H1 (cell line): ENCODE data around the gene CPO. TPM values are rescaled to one million over a fixed set of nuclear protein-coding genes. Genes with fewer than 3 reads are reported as not detected.

Experiments used
- CTCF ChIA-PET: fragments of 300-600 bp; sonication (Branson Sonifier 250); formaldehyde crosslinking; loops from one replicate; lab custom pipeline; 2021; ENCODE audit not compliant: partially characterized antibody; lab: Charles Lee
- POLR2A ChIA-PET: fragments of 300-600 bp; sonication (Branson Sonifier 250); formaldehyde crosslinking; loops from one replicate; lab custom pipeline; 2021; ENCODE audit warnings: inconsistent platforms; ENCODE audit not compliant: partially characterized antibody; lab: Charles Lee
- DNase-seq, 2 experiments: peaks; one replicate each; pipeline versions ENCODE4 v3.0.0 to v3.0.0-alpha.2; 2010 to 2022; ENCODE audit warnings: low spot score in 2 of 2, low read depth in 1 of 2, mixed read lengths in 1 of 2
- FAIRE-seq: peaks from 2 replicates; lab custom pipeline; 2011; peaks lifted over from hg19 to GRCh38; lab: Jason Lieb, UNC
- H2AFZ ChIP-seq: 2 replicates; pipeline ENCODE4 v1.8.1; 2012; ENCODE audit warnings: low read length, inconsistent platforms
- H2AK5ac ChIP-seq: 2 replicates; pipeline ENCODE4 v1.6.1; 2013; ENCODE audit warnings: low read depth, low read length
- H2BK120ac ChIP-seq: replicated peaks from 2 replicates; pipeline ENCODE3; 2013; ENCODE audit warnings: low read depth, low read length, inconsistent platforms
- H2BK12ac ChIP-seq: 2 replicates; pipeline ENCODE4 v1.6.1; 2013; ENCODE audit warnings: low read depth, low read length
- H2BK15ac ChIP-seq: 2 replicates; pipeline ENCODE4 v1.6.1; 2013; ENCODE audit warnings: low read length
- H2BK20ac ChIP-seq: 2 replicates; pipeline ENCODE4 v1.6.1; 2013; ENCODE audit warnings: low read length
- H2BK5ac ChIP-seq: 2 replicates; pipeline ENCODE4 v1.6.1; 2013; ENCODE audit warnings: low read depth, low read length
- H3K14ac ChIP-seq: 2 replicates; pipeline ENCODE4 v1.6.1; 2013; ENCODE audit warnings: inconsistent platforms; ENCODE audit not compliant: insufficient read length
- H3K18ac ChIP-seq: 2 replicates; pipeline ENCODE4 v1.6.1; 2013; ENCODE audit warnings: low read length; ENCODE audit errors: extremely low read depth
- H3K23ac ChIP-seq: 2 replicates; pipeline ENCODE4 v1.6.1; 2013; ENCODE audit warnings: inconsistent platforms; ENCODE audit not compliant: insufficient read length
- H3K23me2 ChIP-seq: 2 replicates; pipeline ENCODE4 v1.6.1; 2013; ENCODE audit warnings: low read depth, low read length
- H3K27ac ChIP-seq: 2 replicates; pipeline ENCODE4 v1.6.1; 2011; ENCODE audit warnings: low read depth, low read length, inconsistent platforms
- H3K27me3 ChIP-seq, 4 experiments: replicated peaks in 1 of 4; 1 replicate in 1 of 4; 2 replicates in 3 of 4; pipeline versions ENCODE4 v1.6.1 to v1.8.1; 2011 to 2013; ENCODE audit warnings: low read length in 3 of 4, mild to moderate bottlenecking in 3 of 4, inconsistent platforms in 2 of 4, mixed read lengths in 2 of 4, moderate library complexity in 1 of 4; ENCODE audit not compliant: control insufficient read depth in 3 of 4, insufficient read depth in 3 of 4; ENCODE audit errors: extremely low read depth in 1 of 4
- H3K36me3 ChIP-seq, 4 experiments: 2 replicates each; pipeline versions ENCODE4 v1.6.1 to v1.8.1; 2011 to 2013; ENCODE audit warnings: mild to moderate bottlenecking in 4 of 4, low read length in 3 of 4, moderate library complexity in 2 of 4, control low read depth in 1 of 4, inconsistent platforms in 1 of 4; ENCODE audit not compliant: insufficient read depth in 4 of 4, control insufficient read depth in 2 of 4
- H3K4ac ChIP-seq: replicated peaks from 2 replicates; pipeline ENCODE3; 2013; ENCODE audit warnings: low read length, low read depth, mixed read lengths, inconsistent platforms; ENCODE audit not compliant: insufficient read length
- H3K4me1 ChIP-seq, 4 experiments: replicated peaks in 1 of 4; 1 replicate in 1 of 4; 2 replicates in 3 of 4; pipeline versions ENCODE4 v1.6.1 to v1.8.1; 2011 to 2013; ENCODE audit warnings: low read length in 3 of 4, inconsistent platforms in 2 of 4, mixed read lengths in 1 of 4; ENCODE audit not compliant: insufficient read depth in 4 of 4, control insufficient read depth in 3 of 4
- H3K4me2 ChIP-seq, 2 experiments: 2 replicates each; pipeline versions ENCODE4 v1.6.1 to v1.8.1; 2011 to 2013; ENCODE audit warnings: low read depth in 2 of 2, low read length in 2 of 2, control low read depth in 1 of 2, inconsistent platforms in 1 of 2, mild to moderate bottlenecking in 1 of 2; ENCODE audit not compliant: insufficient read depth in 1 of 2
- H3K4me3 ChIP-seq, 4 experiments: fragments of 200-600, 300-600 bp in 1 of 4; sonication (generic), shearing (Covaris generic), sonication (Bioruptor Twin) in 1 of 4; 2 replicates each; pipeline versions ENCODE4 v1.5.1 to v1.8.1; 2011 to 2016; ENCODE audit warnings: low read length in 4 of 4, low read depth in 3 of 4, control low read depth in 2 of 4, inconsistent platforms in 2 of 4, mild to moderate bottlenecking in 2 of 4, mixed read lengths in 1 of 4, moderate library complexity in 1 of 4; ENCODE audit not compliant: insufficient read depth in 2 of 4; ENCODE audit errors: extremely low read depth in 1 of 4
- H3K56ac ChIP-seq: replicated peaks from 2 replicates; pipeline ENCODE3; 2013; ENCODE audit warnings: low read depth, mild to moderate bottlenecking, mixed read lengths, low read length, inconsistent platforms; ENCODE audit not compliant: insufficient read length
- H3K79me1 ChIP-seq: 2 replicates; pipeline ENCODE4 v1.6.1; 2013; ENCODE audit warnings: low read depth, low read length, control low read depth
- H3K79me2 ChIP-seq, 2 experiments: 2 replicates each; pipeline versions ENCODE4 v1.6.1 to v1.8.1; 2012 to 2013; ENCODE audit warnings: low read length in 2 of 2, mild to moderate bottlenecking in 2 of 2, inconsistent platforms in 1 of 2; ENCODE audit not compliant: insufficient read depth in 2 of 2, control insufficient read depth in 1 of 2
- H3K9ac ChIP-seq, 4 experiments: replicated peaks in 1 of 4; 1 replicate in 1 of 4; 2 replicates in 3 of 4; pipeline versions ENCODE4 v1.6.1 to v1.8.1; 2011 to 2013; ENCODE audit warnings: low read depth in 3 of 4, low read length in 3 of 4, control low read depth in 2 of 4, mild to moderate bottlenecking in 2 of 4, moderate library complexity in 2 of 4, inconsistent platforms in 1 of 4; ENCODE audit errors: extremely low read depth in 1 of 4
- H3K9me3 ChIP-seq, 2 experiments: 2 replicates each; pipeline versions ENCODE4 v1.6.1 to v1.8.1; 2012 to 2013; ENCODE audit warnings: mild to moderate bottlenecking in 2 of 2, moderate library complexity in 2 of 2, control low read depth in 1 of 2, inconsistent platforms in 1 of 2, low read depth in 1 of 2, low read length in 1 of 2, mixed read lengths in 1 of 2; ENCODE audit not compliant: insufficient read depth in 2 of 2
- H4K20me1 ChIP-seq, 2 experiments: replicated peaks in 1 of 2; 2 replicates each; pipeline versions ENCODE3 to v1.8.1; 2011 to 2013; ENCODE audit warnings: inconsistent platforms in 2 of 2, low read length in 2 of 2, mild to moderate bottlenecking in 1 of 2; ENCODE audit not compliant: insufficient read depth in 2 of 2, control insufficient read depth in 1 of 2
- H4K5ac ChIP-seq: 2 replicates; pipeline ENCODE4 v1.6.1; 2013; ENCODE audit warnings: low read length, low read depth, mixed read lengths, inconsistent platforms; ENCODE audit not compliant: insufficient read length
- H4K8ac ChIP-seq: 2 replicates; pipeline ENCODE4 v1.8.0; 2013; ENCODE audit warnings: mild to moderate bottlenecking, moderate library complexity, low read length, inconsistent platforms; ENCODE audit not compliant: insufficient read depth; ENCODE audit errors: extremely low read depth
- H4K91ac ChIP-seq: replicated peaks from 2 replicates; pipeline ENCODE3; 2013; ENCODE audit warnings: low read length, mixed read lengths, inconsistent platforms; ENCODE audit not compliant: insufficient read length
- CTCF ChIP-seq, 3 experiments: IDR thresholded peaks; 1 replicate in 2 of 3; 2 replicates in 1 of 3; pipeline versions ENCODE4 v1.5.1 to v1.6.1; 2011; ENCODE audit warnings: low read length in 3 of 3, mild to moderate bottlenecking in 3 of 3, inconsistent platforms in 2 of 3, low read depth in 1 of 3, moderate library complexity in 1 of 3; ENCODE audit not compliant: insufficient read depth in 1 of 3; ENCODE audit errors: control extremely low read depth in 1 of 3
- FOSL1 ChIP-seq: IDR thresholded peaks from 2 replicates; pipeline ENCODE4 v1.6.1; 2011; ENCODE audit warnings: mild to moderate bottlenecking, low read depth, low read length, moderate library complexity; ENCODE audit not compliant: insufficient read depth
- RAD21 ChIP-seq, 2 experiments: IDR thresholded peaks in 1 of 2; conservative IDR thresholded peaks in 1 of 2; 2 replicates each; pipeline ENCODE4 v1.6.1; 2011; ENCODE audit warnings: low read depth in 2 of 2, low read length in 2 of 2, improper control_type of control experiment in 1 of 2, inconsistent platforms in 1 of 2, mild to moderate bottlenecking in 1 of 2, moderate library complexity in 1 of 2
- SAP30 ChIP-seq: fragments of 300-600 bp; sonication (generic); IDR thresholded peaks from 2 replicates; pipeline ENCODE4 v1.7.1; 2012; ENCODE audit warnings: low read length, moderate library complexity, mild to moderate bottlenecking, inconsistent platforms; ENCODE audit not compliant: insufficient read depth, insufficient replicate concordance
- WGBS, 2 experiments: shearing (Covaris generic) in 1 of 2; methylation state at CpG; one replicate each; pipeline versions ENCODE4 v1.1.6 to v1.1.7; 2013 to 2015; ENCODE audit warnings: low lambda C conversion rate in 2 of 2, mixed read lengths in 2 of 2, inconsistent platforms in 1 of 2, low coverage in 1 of 2, missing lambda C conversion rate in 1 of 2; ENCODE audit not compliant: insufficient replicate concordance in 2 of 2, insufficient coverage in 1 of 2, insufficient read length in 1 of 2; ENCODE audit errors: extremely low coverage in 1 of 2, missing lambda C conversion rate in 1 of 2; 5-methylcytosine and 5-hydroxymethylcytosine counted together
- polyA plus RNA-seq, 7 experiments: library from polyadenylated mRNA; depleted of rRNA in 3 of 7; stranded (reverse) in 5 of 7; unstranded in 2 of 7; fragments of >200 nt in 5 of 7; fragments of 200-250 nt in 2 of 7; gene quantifications; 1 replicate in 5 of 7; 2 replicates in 1 of 7; 4 replicates in 1 of 7; pipeline versions ENCODE4 v1.2.1 to v1.2.3, GENCODE V29; 2011 to 2013; ENCODE audit warnings: missing spikeins in 2 of 7, mixed read lengths in 2 of 7
- total RNA-seq: library from RNA; stranded (reverse); fragmentation: NEBNext Ultra II Directional; extraction: Animal tissue kit (Norgen Biotek cat#: 25700); gene quantifications from 2 replicates; pipeline ENCODE4 v1.2.1, GENCODE V29; 2021

The CPO gene
- total and polyA plus RNA-seq, 2 of the 8 experiments (the other 6 are each of a cell fraction or from before 2014, with no cell fraction given), result 1.3 TPM

- Histone ChIP-seq H3K23me2 (no peaks in the 10 kb centered on the region), H3K4me3 (no peak overlapping the region), H4K20me1 (no peaks in the 10 kb centered on the region), H3K27ac (no peak overlapping the region), H3K9me3 (no peaks in the 10 kb centered on the region), H3K56ac (no peak overlapping the region), H4K8ac (no peak overlapping the region), H3K79me2 (no peaks in the 10 kb centered on the region), H3K27me3 (no peaks in the 10 kb centered on the region), H4K5ac (no peak overlapping the region), H2BK120ac (no peak overlapping the region), H3K23ac (no peak overlapping the region), H3K14ac (no peak overlapping the region), H2BK20ac (peak overlapping the region; percentile 83; the same call in 1 of the 2 replicates), H2BK12ac (0 out of 2 replicates have a peak overlapping the region, but pooled peaks have one; percentile 31), H3K79me1 (no peaks in the 10 kb centered on the region), H2AK5ac (no peak overlapping the region), H3K18ac (no peak overlapping the region), H3K36me3 (no peaks in the 10 kb centered on the region), H3K4ac (peak overlapping the region; percentile 10), H4K91ac (no peak overlapping the region), H2BK5ac (peak overlapping the region; percentile 4; the same call in 1 of the 2 replicates), H3K9ac (no peak overlapping the region), H2BK15ac (no peak overlapping the region), H2AFZ (peak overlapping the region; percentile 79; the same call in 1 of the 2 replicates), H3K4me2 (no peak overlapping the region), H3K4me1 (peaks cover 0 to 13% (median 12%) of the 10 kb centered on the region in 4 experiments; a peak in 5 of 7 replicates)
- FAIRE-seq (peak; percentile 82), DNase-seq (peak; percentile 56 to 78)
- ChIA-PET POLR2A (no interaction called here), CTCF (interaction anchor here (0.6 to 7.1 kb wide), 27 partner anchors 9 to 521 kb away, joined by 3 to 56 read pairs (median 4); no protein-coding TSS in a partner anchor)
- WGBS, 2 experiments, result 46% methylated on average over 8 of the region's 8 CpGs; no CpG with 5 or more reads in 1 of the 2 experiments
- TF ChIP-seq FOSL1 (no peak), SAP30 (no peak), CTCF (IDR thresholded peaks at IDR 0.05; ENCODE audit: control extremely low read depth in 1 of 3, insufficient read depth in 1 of 3, low read depth in 1 of 3, low read length in 3 of 3) (peak; percentile 77 to 93 (median 86)), RAD21 (IDR thresholded peaks at IDR 0.05 in 1 of 2, conservative IDR thresholded peaks at IDR 0.05 in 1 of 2; ENCODE audit: low read depth in 2 of 2, low read length in 2 of 2) (peak; percentile 98)
These were observed 42.5 kb downstream of the CPO start for GRCh38 chr2:206981739-206982340.
